ENCODE results near the gene SMYD2.

GRCh38 chr1:214386333-214386732 is 105.4 kb downstream of the SMYD2 start:
- no peak for TF ChIP-seq CTCF (IDR thresholded peaks at IDR 0.05)
- no peak for TF ChIP-seq POLR2AphosphoS5 (IDR thresholded peaks at IDR 0.05)
- TF ChIP-seq POLR2A (IDR thresholded peaks at IDR 0.05), result no peak
- TF ChIP-seq EP300 (IDR thresholded peaks at IDR 0.05), result no peak

All from stomach (tissue), 4 donors.